ENCODE results near the gene ENAH. TPM values are rescaled to one million over a fixed set of nuclear protein-coding genes. Genes with fewer than 3 reads are reported as not detected.

ENAH gene
- total and polyA plus RNA-seq, 2 experiments from 2014 or later: 109 to 184 TPM

GRCh38 chr1:225450491-225451191, 202.3 kb downstream of the ENAH start:
- no peak overlapping the region for H3K27ac ChIP-seq (ENCODE audit: low read depth)
- TF ChIP-seq EZH2phosphoT487 (IDR thresholded peaks at IDR 0.05; ENCODE audit: unreplicated experiment): no peak
- TF ChIP-seq ZNF114 (CRISPR knock-in tag; IDR thresholded peaks at IDR 0.05): no peak
- TF ChIP-seq ZNF331 (CRISPR knock-in tag; IDR thresholded peaks at IDR 0.05; ENCODE audit: low read depth): no peak
- TF ChIP-seq NANOG (IDR thresholded peaks at IDR 0.05; ENCODE audit: borderline replicate concordance): no peak
- TF ChIP-seq JUNB (IDR thresholded peaks at IDR 0.05; ENCODE audit: unreplicated experiment): no peak
- no peak for TF ChIP-seq CTCF (conservative IDR thresholded peaks at IDR 0.05; ENCODE audit: low read depth in 2 of 2)
- TF ChIP-seq REST (IDR thresholded peaks at IDR 0.05; ENCODE audit: unreplicated experiment): no peak
- Mint-ChIP-seq H3K36me3 (ENCODE audit: low read depth) (no peaks in the 10 kb centered on the region), H3K27ac (no peak overlapping the region), H3K9me3 (no peaks in the 10 kb centered on the region; the same call in 1 of the 3 replicates), H3K4me3 (no peak overlapping the region), H3K27me3 (ENCODE audit: insufficient read depth, low read depth, poor library complexity) (peaks cover 5% of the 10 kb centered on the region), H3K4me1 (peaks cover 24% of the 10 kb centered on the region)
- H2AFZ ChIP-seq: no peak overlapping the region
- H3K4me1 ChIP-seq (ENCODE audit: insufficient read depth): peaks cover 13% of the 10 kb centered on the region
- no peak overlapping the region for H3K4me2 ChIP-seq
- H3K27me3 ChIP-seq (ENCODE audit: insufficient read depth): no peaks in the 10 kb centered on the region
- ATAC-seq (no peak), DNase-seq (ENCODE audit: low spot score) (no peak)
- no peak overlapping the region for H3K4me3 ChIP-seq
- H3F3A ChIP-seq (replicated peaks; ENCODE audit: low read depth): no peaks in the 10 kb centered on the region
- no peaks in the 10 kb centered on the region for H3K79me2 ChIP-seq (replicated peaks; ENCODE audit: insufficient read depth)
- H3K9me2 ChIP-seq (ENCODE audit: insufficient read depth): no peaks in the 10 kb centered on the region
- no peaks in the 10 kb centered on the region for H3K36me3 ChIP-seq (ENCODE audit: insufficient read depth)
- H4K20me1 ChIP-seq (replicated peaks; ENCODE audit: insufficient read depth): no peaks in the 10 kb centered on the region

- no peak overlapping the region for H3K4me3 ChIP-seq
- no peak overlapping the region for H3K27ac Mint-ChIP-seq
- peaks cover 13% of the 10 kb centered on the region for H3K4me1 ChIP-seq (ENCODE audit: insufficient read depth)
- no peak overlapping the region for H3K4me2 ChIP-seq
- H3K36me3 Mint-ChIP-seq (ENCODE audit: low read depth): no peaks in the 10 kb centered on the region
- no peak overlapping the region for H3K4me3 Mint-ChIP-seq
- no peak overlapping the region for H3K27ac ChIP-seq (ENCODE audit: low read depth)
- H2AFZ ChIP-seq: no peak overlapping the region
- DNase-seq (ENCODE audit: low spot score) (no peak), ATAC-seq (no peak)
- no peaks in the 10 kb centered on the region for H3K27me3 ChIP-seq (ENCODE audit: insufficient read depth)
- H3K36me3 ChIP-seq (ENCODE audit: insufficient read depth): no peaks in the 10 kb centered on the region
- H3K79me2 ChIP-seq (replicated peaks; ENCODE audit: insufficient read depth): no peaks in the 10 kb centered on the region
- no peaks in the 10 kb centered on the region for H4K20me1 ChIP-seq (replicated peaks; ENCODE audit: insufficient read depth)
- TF ChIP-seq NANOG (IDR thresholded peaks at IDR 0.05; ENCODE audit: borderline replicate concordance) (no peak), EZH2phosphoT487 (IDR thresholded peaks at IDR 0.05; ENCODE audit: unreplicated experiment) (no peak), CREB1 (CRISPR knock-in tag; IDR thresholded peaks at IDR 0.05; ENCODE audit: low read depth) (no peak), ETS1 (IDR thresholded peaks at IDR 0.05) (no peak), EZH2 (IDR thresholded peaks at IDR 0.05; ENCODE audit: low read depth, unreplicated experiment) (no peak), JUNB (IDR thresholded peaks at IDR 0.05; ENCODE audit: unreplicated experiment) (no peak), ZNF114 (CRISPR knock-in tag; IDR thresholded peaks at IDR 0.05) (no peak), STAT1 (IDR thresholded peaks at IDR 0.05; ENCODE audit: unreplicated experiment) (no peak), ZNF331 (CRISPR knock-in tag; IDR thresholded peaks at IDR 0.05; ENCODE audit: low read depth) (no peak), CTCF (conservative IDR thresholded peaks at IDR 0.05; ENCODE audit: low read depth in 2 of 2) (no peak)
- no peaks in the 10 kb centered on the region; the same call in 2 of the 3 replicates for H3K9me3 Mint-ChIP-seq
- H3K9me2 ChIP-seq (ENCODE audit: insufficient read depth): no peaks in the 10 kb centered on the region
- peaks cover 31% of the 10 kb centered on the region for H3K4me1 Mint-ChIP-seq
- no peaks in the 10 kb centered on the region for H3F3A ChIP-seq (replicated peaks; ENCODE audit: low read depth)
- H3K27me3 Mint-ChIP-seq (ENCODE audit: insufficient read depth, low read depth, poor library complexity): peaks cover 6% of the 10 kb centered on the region
These were observed 203.1 kb downstream of the ENAH start for GRCh38 chr1:225449774-225450173.
